ENCODE measurements around the gene PARVB. TPM values are rescaled to one million over a fixed set of nuclear protein-coding genes. Genes with fewer than 3 reads are reported as not detected.

Gene PARVB
- polyA plus RNA-seq, 1 experiment = 65.8 TPM

GRCh38 chr22:43996170-43996980 is 27.7 kb upstream of the PARVB start:
- no peak for DNase-seq (ENCODE audit: low read depth)
- no peak for TF ChIP-seq CTCF (IDR thresholded peaks at IDR 0.05; ENCODE audit: insufficient read depth, low read depth, low read length)
- Histone ChIP-seq H3K4me3 (ENCODE audit: low read depth, low read length) (no peak overlapping the region), H3K36me3 (ENCODE audit: control insufficient read depth, insufficient read depth, low read length) (peaks cover 33% of the 10 kb centered on the region), H3K27me3 (ENCODE audit: control insufficient read depth, insufficient read depth, low read length) (no peaks in the 10 kb centered on the region)
- CTCF ChIA-PET = no interaction called here
- POLR2A ChIA-PET = no interaction called here

- TF ChIP-seq CTCF (IDR thresholded peaks at IDR 0.05; ENCODE audit: insufficient read depth, low read depth, low read length) = no peak
- DNase-seq (ENCODE audit: low read depth) = no peak
- CTCF ChIA-PET = no interaction called here
- Histone ChIP-seq H3K4me3 (ENCODE audit: low read depth, low read length) (no peak overlapping the region), H3K36me3 (ENCODE audit: control insufficient read depth, insufficient read depth, low read length) (peaks cover 30% of the 10 kb centered on the region), H3K27me3 (ENCODE audit: control insufficient read depth, insufficient read depth, low read length) (no peaks in the 10 kb centered on the region)
- POLR2A ChIA-PET = no interaction called here
Observed at GRCh38 chr22:43996981-43997265, 27.2 kb upstream of the PARVB start.

GRCh38 chr22:43998679-43999264 is 25.3 kb upstream of the PARVB start:
- TF ChIP-seq CTCF (IDR thresholded peaks at IDR 0.05; ENCODE audit: insufficient read depth, low read depth, low read length) = no peak
- CTCF ChIA-PET = interaction anchor here (1.0 to 3.0 kb wide), 3 partner anchors 62 to 626 kb away, joined by 3 to 13 read pairs (median 3); no protein-coding TSS in a partner anchor
- no peak for DNase-seq (ENCODE audit: low read depth)
- peaks cover 23% of the 10 kb centered on the region for H3K36me3 ChIP-seq (ENCODE audit: control insufficient read depth, insufficient read depth, low read length)
- POLR2A ChIA-PET = no interaction called here
- no peak overlapping the region for H3K4me3 ChIP-seq (ENCODE audit: low read depth, low read length)
- H3K27me3 ChIP-seq (ENCODE audit: control insufficient read depth, insufficient read depth, low read length) = no peaks in the 10 kb centered on the region

GRCh38 chr22:43999378-43999777 is 24.7 kb upstream of the PARVB start:
- DNase-seq (ENCODE audit: low read depth) = no peak
- TF ChIP-seq CTCF (IDR thresholded peaks at IDR 0.05; ENCODE audit: insufficient read depth, low read depth, low read length) = no peak
- Histone ChIP-seq H3K4me3 (ENCODE audit: low read depth, low read length) (no peak overlapping the region), H3K27me3 (ENCODE audit: control insufficient read depth, insufficient read depth, low read length) (no peaks in the 10 kb centered on the region), H3K36me3 (ENCODE audit: control insufficient read depth, insufficient read depth, low read length) (peaks cover 22% of the 10 kb centered on the region)
- CTCF ChIA-PET = interaction anchor here (1.0 to 3.0 kb wide), 3 partner anchors 62 to 626 kb away, joined by 3 to 13 read pairs (median 3); no protein-coding TSS in a partner anchor
- POLR2A ChIA-PET = no interaction called here

- DNase-seq (ENCODE audit: low read depth) = no peak
- ChIA-PET CTCF (interaction anchor here (1.5 to 3.0 kb wide), 2 partner anchors 81 to 625 kb away, joined by 3 to 13 read pairs; no protein-coding TSS in a partner anchor), POLR2A (no interaction called here)
- Histone ChIP-seq H3K27me3 (ENCODE audit: control insufficient read depth, insufficient read depth, low read length) (no peaks in the 10 kb centered on the region), H3K4me3 (ENCODE audit: low read depth, low read length) (no peak overlapping the region), H3K36me3 (ENCODE audit: control insufficient read depth, insufficient read depth, low read length) (peaks cover 19% of the 10 kb centered on the region)
- no peak for TF ChIP-seq CTCF (IDR thresholded peaks at IDR 0.05; ENCODE audit: insufficient read depth, low read depth, low read length)
Observed at GRCh38 chr22:44000123-44000522, 24.0 kb upstream of the PARVB start.

Measured in BJ (cell line).